SK-N-MC (cell line): ENCODE measurements around the gene BSN.

Experiments used
- EZH2 ChIP-seq: fragments of 200-600 bp; sonication (generic); IDR thresholded peaks from one replicate; pipeline ENCODE4 v1.6.1; 2017; ENCODE audit warnings: antibody characterized with exemption
- FOXP2 ChIP-seq: optimal IDR thresholded peaks from 2 replicates; pipeline ENCODE3; 2011; ENCODE audit warnings: mild to moderate bottlenecking, moderate library complexity; ENCODE audit not compliant: insufficient read depth; ENCODE audit errors: extremely low read length, control extremely low read depth
- POLR2AphosphoS5 ChIP-seq: IDR thresholded peaks from 2 replicates; pipeline ENCODE4 v1.6.1; 2012; ENCODE audit warnings: mild to moderate bottlenecking, low read depth, low read length, borderline replicate concordance

GRCh38 chr3:49662720-49663413 lies 108.6 kb downstream of the BSN start:
- no peak for TF ChIP-seq EZH2
- no peak for TF ChIP-seq POLR2AphosphoS5
- TF ChIP-seq FOXP2 = no peak
